H9 (cell line): ENCODE results near the gene ASCC3. TPM values are rescaled to one million over a fixed set of nuclear protein-coding genes. Genes with fewer than 3 reads are reported as not detected.

Experiments
- DNase-seq: peaks from one replicate; pipeline ENCODE4 v3.0.0-alpha.2; 2017
- H2AFZ ChIP-seq: one replicate; pipeline ENCODE4 v1.6.1; 2013; ENCODE audit warnings: mild to moderate bottlenecking, low read length, control low read depth, moderate library complexity
- H2AK5ac ChIP-seq: 2 replicates; pipeline ENCODE4 v1.6.1; 2013; ENCODE audit warnings: low read length, control low read depth, mixed read lengths; ENCODE audit not compliant: insufficient read length
- H2BK120ac ChIP-seq: one replicate; pipeline ENCODE4 v1.6.1; 2013; ENCODE audit warnings: low read depth, mild to moderate bottlenecking, low read length, control low read depth, inconsistent platforms; ENCODE audit not compliant: poor library complexity, severe bottlenecking
- H2BK12ac ChIP-seq: 2 replicates; pipeline ENCODE4 v1.6.1; 2013; ENCODE audit warnings: low read length, control low read depth, mixed read lengths, low read depth; ENCODE audit not compliant: insufficient read length
- H2BK15ac ChIP-seq: 2 replicates; pipeline ENCODE4 v1.6.1; 2013; ENCODE audit warnings: low read depth, low read length, control low read depth
- H2BK20ac ChIP-seq: one replicate; pipeline ENCODE4 v1.6.1; 2013; ENCODE audit warnings: low read depth, mild to moderate bottlenecking, low read length, control low read depth, inconsistent platforms; ENCODE audit not compliant: poor library complexity, severe bottlenecking
- H2BK5ac ChIP-seq: 2 replicates; pipeline ENCODE4 v1.6.1; 2013; ENCODE audit warnings: low read length, control low read depth, mixed read lengths; ENCODE audit not compliant: insufficient read length
- H3K14ac ChIP-seq: 2 replicates; pipeline ENCODE4 v1.6.1; 2013; ENCODE audit warnings: low read length, control low read depth; ENCODE audit not compliant: insufficient read depth
- H3K18ac ChIP-seq: 2 replicates; pipeline ENCODE4 v1.6.1; 2013; ENCODE audit warnings: low read depth, mild to moderate bottlenecking, mixed read lengths, low read length, control low read depth; ENCODE audit not compliant: insufficient read length
- H3K23ac ChIP-seq: 2 replicates; pipeline ENCODE4 v1.6.1; 2013; ENCODE audit warnings: low read length, control low read depth, mixed read lengths, low read depth; ENCODE audit not compliant: insufficient read length
- H3K23me2 ChIP-seq: 2 replicates; pipeline ENCODE4 v1.6.1; 2013; ENCODE audit warnings: low read depth, mild to moderate bottlenecking, mixed read lengths, low read length, control low read depth; ENCODE audit not compliant: insufficient read length, poor library complexity, severe bottlenecking
- H3K27ac ChIP-seq: 2 replicates; pipeline ENCODE4 v1.5.1; 2013; ENCODE audit warnings: low read length, control low read depth, mixed read lengths, low read depth; ENCODE audit not compliant: insufficient read length
- H3K27me3 ChIP-seq: 2 replicates; pipeline ENCODE4 v1.6.1; 2013; ENCODE audit warnings: low read length, control low read depth, inconsistent platforms; ENCODE audit not compliant: insufficient read depth
- H3K4ac ChIP-seq: 2 replicates; pipeline ENCODE4 v1.6.1; 2013; ENCODE audit warnings: low read depth, mild to moderate bottlenecking, control low read depth, inconsistent platforms, low read length, moderate library complexity
- H3K4me1 ChIP-seq: 2 replicates; pipeline ENCODE4 v1.6.1; 2013; ENCODE audit warnings: low read length, control low read depth, inconsistent platforms; ENCODE audit not compliant: insufficient read depth
- H3K4me2 ChIP-seq: 2 replicates; pipeline ENCODE4 v1.6.1; 2013; ENCODE audit warnings: low read length, control low read depth, mixed read lengths; ENCODE audit not compliant: insufficient read length, insufficient read depth
- H3K56ac ChIP-seq: 2 replicates; pipeline ENCODE4 v1.6.1; 2013; ENCODE audit warnings: low read depth, mild to moderate bottlenecking, mixed read lengths, low read length, control low read depth; ENCODE audit not compliant: insufficient read length
- H3K79me1 ChIP-seq: 2 replicates; pipeline ENCODE4 v1.6.1; 2013; ENCODE audit warnings: low read depth, mild to moderate bottlenecking, moderate library complexity, low read length, control low read depth, inconsistent platforms; ENCODE audit not compliant: insufficient read depth, poor library complexity, severe bottlenecking
- H3K79me2 ChIP-seq: 2 replicates; pipeline ENCODE4 v1.6.1; 2013; ENCODE audit warnings: low read length, control low read depth, inconsistent platforms; ENCODE audit not compliant: insufficient read depth
- H3K9ac ChIP-seq: 2 replicates; pipeline ENCODE4 v1.6.1; 2013; ENCODE audit warnings: low read length, control low read depth, mixed read lengths; ENCODE audit not compliant: insufficient read length; ENCODE audit errors: extremely low read depth
- H3K9me3 ChIP-seq: one replicate; pipeline ENCODE4 v1.6.1; 2013; ENCODE audit warnings: low read depth, low read length, inconsistent platforms; ENCODE audit not compliant: control insufficient read depth
- H3T11ph ChIP-seq: one replicate; pipeline ENCODE4 v1.6.1; 2013; ENCODE audit warnings: mild to moderate bottlenecking, low read length, control low read depth, inconsistent platforms
- H4K20me1 ChIP-seq: one replicate; pipeline ENCODE4 v1.6.1; 2013; ENCODE audit not compliant: control insufficient read depth, insufficient read length, insufficient read depth
- H4K5ac ChIP-seq: 2 replicates; pipeline ENCODE4 v1.6.1; 2013; ENCODE audit warnings: low read depth, mild to moderate bottlenecking, mixed read lengths, low read length, control low read depth; ENCODE audit not compliant: insufficient read length
- H4K8ac ChIP-seq: replicated peaks from 2 replicates; pipeline ENCODE4 v1.6.1; 2013; ENCODE audit warnings: low read length, control low read depth, mixed read lengths, low read depth; ENCODE audit not compliant: insufficient read length
- H4K91ac ChIP-seq: 2 replicates; pipeline ENCODE4 v1.6.1; 2013; ENCODE audit warnings: low read depth, mild to moderate bottlenecking, moderate library complexity, mixed read lengths, low read length, control low read depth; ENCODE audit not compliant: insufficient read length
- H3K27ac Mint-ChIP-seq, 3 experiments: 2 replicates in 2 of 3; 3 replicates in 1 of 3; pipeline ENCODE4 v1.8.0; 2020 to 2021; ENCODE audit warnings: mixed read lengths in 3 of 3, mild to moderate bottlenecking in 1 of 3, moderate library complexity in 1 of 3
- H3K27me3 Mint-ChIP-seq: 2 replicates; pipeline ENCODE4 v1.8.0; 2021; ENCODE audit warnings: low read depth, mild to moderate bottlenecking, moderate library complexity, mixed read lengths
- H3K36me3 Mint-ChIP-seq, 3 experiments: 2 replicates in 2 of 3; 3 replicates in 1 of 3; pipeline ENCODE4 v1.8.0; 2020 to 2021; ENCODE audit warnings: low read depth in 3 of 3, mixed read lengths in 3 of 3; ENCODE audit not compliant: insufficient read depth in 1 of 3
- H3K4me1 Mint-ChIP-seq, 2 experiments: 2 replicates each; pipeline ENCODE4 v1.8.0; 2020; ENCODE audit warnings: mixed read lengths in 2 of 2
- H3K4me3 Mint-ChIP-seq, 2 experiments: 2 replicates in 1 of 2; 3 replicates in 1 of 2; pipeline ENCODE4 v1.8.0; 2020 to 2021; ENCODE audit warnings: mild to moderate bottlenecking in 2 of 2, mixed read lengths in 2 of 2, moderate library complexity in 1 of 2
- H3K9me3 Mint-ChIP-seq, 2 experiments: 2 replicates in 1 of 2; 3 replicates in 1 of 2; pipeline ENCODE4 v1.8.0; 2020; ENCODE audit warnings: mild to moderate bottlenecking in 2 of 2, mixed read lengths in 2 of 2, moderate library complexity in 1 of 2
- CTCF ChIP-seq: fragments of 200-600 bp; sonication (generic); conservative IDR thresholded peaks from 3 replicates; pipeline ENCODE4 v1.8.0; 2021; ENCODE audit warnings: antibody characterized with exemption, mild to moderate bottlenecking
- WGBS: extraction: QIAGEN DNeasy Blood & Tissue Kit; methylation state at CpG from one replicate; pipeline ENCODE4 v1.1.7; 2013; ENCODE audit warnings: missing lambda C conversion rate, low lambda C conversion rate, mixed read lengths; ENCODE audit not compliant: insufficient read length; ENCODE audit errors: extremely low coverage; 5-methylcytosine and 5-hydroxymethylcytosine counted together
- total RNA-seq: library from RNA; stranded (reverse); gene quantifications from 2 replicates; pipeline ENCODE4 v1.2.1, GENCODE V29; 2021

ASCC3 gene
- total RNA-seq, 1 experiment from 2014 or later = 63.8 TPM

- Mint-ChIP-seq H3K27me3 (no peaks in the 10 kb centered on the region), H3K36me3 (peaks cover 0 to 7% (median 0%) of the 10 kb centered on the region in 3 experiments; a peak in 2 of 7 replicates), H3K4me1 (no peaks in the 10 kb centered on the region; a peak in 1 of 4 replicates), H3K27ac (no peak overlapping the region), H3K9me3 (no peaks in the 10 kb centered on the region), H3K4me3 (no peak overlapping the region)
- Histone ChIP-seq H4K20me1 (no peaks in the 10 kb centered on the region), H2BK12ac (no peak overlapping the region), H3K79me1 (no peaks in the 10 kb centered on the region), H2AFZ (no peak overlapping the region), H2BK20ac (no peak overlapping the region), H3T11ph (no peak overlapping the region), H4K5ac (no peak overlapping the region), H3K27me3 (no peaks in the 10 kb centered on the region), H3K9ac (no peak overlapping the region), H3K27ac (no peak overlapping the region), H3K79me2 (no peaks in the 10 kb centered on the region), H3K56ac (no peak overlapping the region), H2BK120ac (no peak overlapping the region), H4K8ac (no peak overlapping the region), H3K4me1 (no peaks in the 10 kb centered on the region), H3K14ac (no peak overlapping the region), H2BK5ac (no peak overlapping the region), H4K91ac (no peak overlapping the region), H3K18ac (no peak overlapping the region), H3K4ac (no peak overlapping the region), H3K9me3 (no peaks in the 10 kb centered on the region), H2AK5ac (no peak overlapping the region), H3K23me2 (no peaks in the 10 kb centered on the region), H3K4me2 (no peak overlapping the region), H2BK15ac (no peak overlapping the region), H3K23ac (no peak overlapping the region)
- no peak for TF ChIP-seq CTCF
- no CpG with 5 or more reads among the region's 2 CpGs for WGBS
- no peak for DNase-seq
These were observed 269.0 kb downstream of the ASCC3 start for GRCh38 chr6:100612094-100612493.
